GM12878 (cell line): ENCODE measurements around the gene FKBP11. TPM values are rescaled to one million over a fixed set of nuclear protein-coding genes. Genes with fewer than 3 reads are reported as not detected.

Source experiments
- EGR1 ChIP-seq, 2 experiments: IDR thresholded peaks; 1 replicate in 1 of 2; 2 replicates in 1 of 2; pipeline ENCODE4 v1.6.1; 2011 to 2012; ENCODE audit warnings: low read depth in 2 of 2, low read length in 2 of 2, borderline replicate concordance in 1 of 2, mild to moderate bottlenecking in 1 of 2, moderate library complexity in 1 of 2
- FOXM1 ChIP-seq: IDR thresholded peaks from 2 replicates; pipeline ENCODE4 v1.6.1; 2012; ENCODE audit warnings: low read depth, mild to moderate bottlenecking, inconsistent platforms, low read length, moderate library complexity
- HCFC1 ChIP-seq: fragments of 150-350 bp; IDR thresholded peaks from 2 replicates; pipeline ENCODE4 v1.6.1; 2014; ENCODE audit warnings: low read length
- IRF4 ChIP-seq: IDR thresholded peaks from 2 replicates; pipeline ENCODE4 v1.6.1; 2011; ENCODE audit warnings: low read depth, low read length
- NFYB ChIP-seq: IDR thresholded peaks from 2 replicates; pipeline ENCODE4 v1.6.1; 2011; ENCODE audit warnings: low read depth, mild to moderate bottlenecking, low read length, improper control_type of control experiment, moderate library complexity; ENCODE audit not compliant: insufficient read depth
- NR2C2 ChIP-seq: IDR thresholded peaks from 2 replicates; pipeline ENCODE4 v1.6.1; 2011; ENCODE audit warnings: borderline replicate concordance, low read depth; ENCODE audit not compliant: control insufficient read depth, insufficient read length
- WRNIP1 ChIP-seq: IDR thresholded peaks from 2 replicates; pipeline ENCODE4 v1.6.1; 2011; ENCODE audit warnings: low read depth, low read length, improper control_type of control experiment, borderline replicate concordance
- ZSCAN29 ChIP-seq: fragments of 450-650 bp; IDR thresholded peaks from 2 replicates; pipeline ENCODE4 v1.6.1; 2017; ENCODE audit warnings: mild to moderate bottlenecking, moderate library complexity
- polyA plus RNA-seq, 11 experiments: library from polyadenylated mRNA; depleted of rRNA in 4 of 11; unstranded in 6 of 11; stranded (reverse) in 5 of 11; fragments of >200 nt; fragmentation: Nextera tagmentation in 4 of 11; fragmentation: Illumina TruSeq in 1 of 11; extraction: Ambion mirVana in 4 of 11; extraction: Trizol in 1 of 11; gene quantifications; 1 replicate in 1 of 11; 2 replicates in 10 of 11; pipeline versions ENCODE4 v1.2.1 to v1.2.3, GENCODE V29; 2011 to 2016; ENCODE audit warnings: inconsistent platforms in 2 of 11, missing spikeins in 2 of 11, low read depth in 1 of 11
- total RNA-seq, 4 experiments: library from RNA; depleted of rRNA in 3 of 4; stranded (reverse); fragments of >200 nt in 3 of 4; fragmentation: Illumina TruSeq in 1 of 4; extraction: Trizol in 1 of 4; gene quantifications; 2 replicates each; pipeline versions ENCODE4 v1.2.1 to v1.2.3, GENCODE V29; 2013 to 2021
- TF ChIP-seq, protein P1 (sequence below): fragments of 450-650 bp; conservative IDR thresholded peaks from 2 replicates; pipeline ENCODE4 v1.6.1; 2017; ENCODE audit warnings: mild to moderate bottlenecking, moderate library complexity
- TF ChIP-seq, protein P2 (sequence below): fragments of 450-650 bp; IDR thresholded peaks from 2 replicates; pipeline ENCODE4 v1.6.1; 2016; ENCODE audit warnings: mild to moderate bottlenecking, moderate library complexity, borderline replicate concordance
- TF ChIP-seq, protein P3 (sequence below): fragments of 450-650 bp; IDR thresholded peaks from 2 replicates; pipeline ENCODE4 v1.6.1; 2017; ENCODE audit warnings: low read depth, mild to moderate bottlenecking, moderate library complexity
- TF ChIP-seq, protein P4 (sequence below): fragments of 450-650 bp; IDR thresholded peaks from 2 replicates; pipeline ENCODE4 v1.6.1; 2017; ENCODE audit warnings: borderline replicate concordance
- TF ChIP-seq, protein P5 (sequence below): fragments of 150-350 bp; IDR thresholded peaks from 2 replicates; pipeline ENCODE4 v1.6.1; 2014; ENCODE audit warnings: mild to moderate bottlenecking, low read depth, low read length

The FKBP11 gene
- total and polyA plus RNA-seq, 10 of the 15 experiments (the other 5 are each of a cell fraction or from before 2014, with no cell fraction given): 25.0 to 135 (median 56.5) TPM

DNA sequence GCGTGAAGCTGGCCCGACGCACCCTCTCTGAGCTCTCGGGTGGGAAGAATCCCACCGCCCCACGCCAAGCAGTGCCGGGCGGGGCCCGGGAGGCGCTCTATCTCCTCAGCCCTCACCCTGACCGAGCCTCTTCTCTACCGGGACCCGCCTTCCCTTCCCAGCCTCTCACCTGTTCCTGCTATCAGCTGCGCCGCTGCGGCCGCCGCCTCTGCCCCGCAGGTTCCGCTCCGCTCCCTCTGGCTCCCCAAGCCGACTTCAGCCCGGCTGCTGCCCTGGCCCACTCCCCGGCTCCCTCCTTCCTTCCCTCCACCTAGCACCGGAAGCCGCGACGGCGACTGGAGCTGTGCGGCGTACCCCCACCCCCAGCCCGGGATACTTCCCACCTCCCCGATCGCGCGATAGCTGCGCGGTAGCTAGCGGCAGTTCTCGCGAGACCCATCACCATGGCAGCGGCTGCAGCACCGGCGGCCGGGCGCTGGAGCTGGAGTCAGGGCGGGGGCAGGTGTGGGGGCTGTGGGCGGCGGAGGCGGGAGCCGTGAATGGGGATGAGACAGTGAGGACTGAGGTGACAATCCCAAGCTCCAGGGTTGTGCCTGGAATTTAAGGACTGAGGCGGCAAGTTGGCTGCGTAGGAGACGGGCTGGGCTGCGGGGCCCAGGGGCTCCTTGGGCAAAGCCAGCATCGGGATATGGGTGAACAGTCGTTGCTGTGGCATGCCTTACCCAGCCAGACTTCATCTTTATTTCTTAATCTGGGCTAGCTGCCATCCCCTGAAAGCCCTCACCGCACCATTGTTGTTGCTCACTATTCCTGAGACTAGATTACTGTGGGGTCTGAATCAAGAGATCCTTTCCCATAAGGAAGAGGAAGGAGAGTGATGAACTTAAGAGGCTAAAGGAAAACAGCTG lies 32.1 kb upstream of the FKBP11 start, which contains the start of gene ARF3 (continued):
- TF ChIP-seq, protein P1, sequence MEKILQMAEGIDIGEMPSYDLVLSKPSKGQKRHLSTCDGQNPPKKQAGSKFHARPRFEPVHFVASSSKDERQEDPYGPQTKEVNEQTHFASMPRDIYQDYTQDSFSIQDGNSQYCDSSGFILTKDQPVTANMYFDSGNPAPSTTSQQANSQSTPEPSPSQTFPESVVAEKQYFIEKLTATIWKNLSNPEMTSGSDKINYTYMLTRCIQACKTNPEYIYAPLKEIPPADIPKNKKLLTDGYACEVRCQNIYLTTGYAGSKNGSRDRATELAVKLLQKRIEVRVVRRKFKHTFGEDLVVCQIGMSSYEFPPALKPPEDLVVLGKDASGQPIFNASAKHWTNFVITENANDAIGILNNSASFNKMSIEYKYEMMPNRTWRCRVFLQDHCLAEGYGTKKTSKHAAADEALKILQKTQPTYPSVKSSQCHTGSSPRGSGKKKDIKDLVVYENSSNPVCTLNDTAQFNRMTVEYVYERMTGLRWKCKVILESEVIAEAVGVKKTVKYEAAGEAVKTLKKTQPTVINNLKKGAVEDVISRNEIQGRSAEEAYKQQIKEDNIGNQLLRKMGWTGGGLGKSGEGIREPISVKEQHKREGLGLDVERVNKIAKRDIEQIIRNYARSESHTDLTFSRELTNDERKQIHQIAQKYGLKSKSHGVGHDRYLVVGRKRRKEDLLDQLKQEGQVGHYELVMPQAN: peak; percentile 57
- no peak for TF ChIP-seq FOXM1
- TF ChIP-seq, protein P2, sequence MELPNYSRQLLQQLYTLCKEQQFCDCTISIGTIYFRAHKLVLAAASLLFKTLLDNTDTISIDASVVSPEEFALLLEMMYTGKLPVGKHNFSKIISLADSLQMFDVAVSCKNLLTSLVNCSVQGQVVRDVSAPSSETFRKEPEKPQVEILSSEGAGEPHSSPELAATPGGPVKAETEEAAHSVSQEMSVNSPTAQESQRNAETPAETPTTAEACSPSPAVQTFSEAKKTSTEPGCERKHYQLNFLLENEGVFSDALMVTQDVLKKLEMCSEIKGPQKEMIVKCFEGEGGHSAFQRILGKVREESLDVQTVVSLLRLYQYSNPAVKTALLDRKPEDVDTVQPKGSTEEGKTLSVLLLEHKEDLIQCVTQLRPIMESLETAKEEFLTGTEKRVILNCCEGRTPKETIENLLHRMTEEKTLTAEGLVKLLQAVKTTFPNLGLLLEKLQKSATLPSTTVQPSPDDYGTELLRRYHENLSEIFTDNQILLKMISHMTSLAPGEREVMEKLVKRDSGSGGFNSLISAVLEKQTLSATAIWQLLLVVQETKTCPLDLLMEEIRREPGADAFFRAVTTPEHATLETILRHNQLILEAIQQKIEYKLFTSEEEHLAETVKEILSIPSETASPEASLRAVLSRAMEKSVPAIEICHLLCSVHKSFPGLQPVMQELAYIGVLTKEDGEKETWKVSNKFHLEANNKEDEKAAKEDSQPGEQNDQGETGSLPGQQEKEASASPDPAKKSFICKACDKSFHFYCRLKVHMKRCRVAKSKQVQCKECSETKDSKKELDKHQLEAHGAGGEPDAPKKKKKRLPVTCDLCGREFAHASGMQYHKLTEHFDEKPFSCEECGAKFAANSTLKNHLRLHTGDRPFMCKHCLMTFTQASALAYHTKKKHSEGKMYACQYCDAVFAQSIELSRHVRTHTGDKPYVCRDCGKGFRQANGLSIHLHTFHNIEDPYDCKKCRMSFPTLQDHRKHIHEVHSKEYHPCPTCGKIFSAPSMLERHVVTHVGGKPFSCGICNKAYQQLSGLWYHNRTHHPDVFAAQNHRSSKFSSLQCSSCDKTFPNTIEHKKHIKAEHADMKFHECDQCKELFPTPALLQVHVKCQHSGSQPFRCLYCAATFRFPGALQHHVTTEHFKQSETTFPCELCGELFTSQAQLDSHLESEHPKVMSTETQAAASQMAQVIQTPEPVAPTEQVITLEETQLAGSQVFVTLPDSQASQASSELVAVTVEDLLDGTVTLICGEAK: peak; percentile 76; the same call in 1 of the 2 replicates
- TF ChIP-seq, protein P3, sequence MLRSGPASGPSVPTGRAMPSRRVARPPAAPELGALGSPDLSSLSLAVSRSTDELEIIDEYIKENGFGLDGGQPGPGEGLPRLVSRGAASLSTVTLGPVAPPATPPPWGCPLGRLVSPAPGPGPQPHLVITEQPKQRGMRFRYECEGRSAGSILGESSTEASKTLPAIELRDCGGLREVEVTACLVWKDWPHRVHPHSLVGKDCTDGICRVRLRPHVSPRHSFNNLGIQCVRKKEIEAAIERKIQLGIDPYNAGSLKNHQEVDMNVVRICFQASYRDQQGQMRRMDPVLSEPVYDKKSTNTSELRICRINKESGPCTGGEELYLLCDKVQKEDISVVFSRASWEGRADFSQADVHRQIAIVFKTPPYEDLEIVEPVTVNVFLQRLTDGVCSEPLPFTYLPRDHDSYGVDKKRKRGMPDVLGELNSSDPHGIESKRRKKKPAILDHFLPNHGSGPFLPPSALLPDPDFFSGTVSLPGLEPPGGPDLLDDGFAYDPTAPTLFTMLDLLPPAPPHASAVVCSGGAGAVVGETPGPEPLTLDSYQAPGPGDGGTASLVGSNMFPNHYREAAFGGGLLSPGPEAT: no peak
- no peak; the same call in 1 of the 2 replicates for TF ChIP-seq HCFC1
- peak in 1 of 2 experiments; percentile 87; a peak in 2 of 3 replicates for TF ChIP-seq EGR1 (IDR thresholded peaks at IDR 0.05; ENCODE audit: borderline replicate concordance in 1 of 2, low read depth in 2 of 2, low read length in 2 of 2)
- TF ChIP-seq, protein P4, sequence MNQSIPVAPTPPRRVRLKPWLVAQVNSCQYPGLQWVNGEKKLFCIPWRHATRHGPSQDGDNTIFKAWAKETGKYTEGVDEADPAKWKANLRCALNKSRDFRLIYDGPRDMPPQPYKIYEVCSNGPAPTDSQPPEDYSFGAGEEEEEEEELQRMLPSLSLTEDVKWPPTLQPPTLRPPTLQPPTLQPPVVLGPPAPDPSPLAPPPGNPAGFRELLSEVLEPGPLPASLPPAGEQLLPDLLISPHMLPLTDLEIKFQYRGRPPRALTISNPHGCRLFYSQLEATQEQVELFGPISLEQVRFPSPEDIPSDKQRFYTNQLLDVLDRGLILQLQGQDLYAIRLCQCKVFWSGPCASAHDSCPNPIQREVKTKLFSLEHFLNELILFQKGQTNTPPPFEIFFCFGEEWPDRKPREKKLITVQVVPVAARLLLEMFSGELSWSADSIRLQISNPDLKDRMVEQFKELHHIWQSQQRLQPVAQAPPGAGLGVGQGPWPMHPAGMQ: peak; percentile 94
- TF ChIP-seq, protein P5, sequence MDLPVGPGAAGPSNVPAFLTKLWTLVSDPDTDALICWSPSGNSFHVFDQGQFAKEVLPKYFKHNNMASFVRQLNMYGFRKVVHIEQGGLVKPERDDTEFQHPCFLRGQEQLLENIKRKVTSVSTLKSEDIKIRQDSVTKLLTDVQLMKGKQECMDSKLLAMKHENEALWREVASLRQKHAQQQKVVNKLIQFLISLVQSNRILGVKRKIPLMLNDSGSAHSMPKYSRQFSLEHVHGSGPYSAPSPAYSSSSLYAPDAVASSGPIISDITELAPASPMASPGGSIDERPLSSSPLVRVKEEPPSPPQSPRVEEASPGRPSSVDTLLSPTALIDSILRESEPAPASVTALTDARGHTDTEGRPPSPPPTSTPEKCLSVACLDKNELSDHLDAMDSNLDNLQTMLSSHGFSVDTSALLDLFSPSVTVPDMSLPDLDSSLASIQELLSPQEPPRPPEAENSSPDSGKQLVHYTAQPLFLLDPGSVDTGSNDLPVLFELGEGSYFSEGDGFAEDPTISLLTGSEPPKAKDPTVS: no peak
- no peak for TF ChIP-seq WRNIP1
- TF ChIP-seq NR2C2: no peak
- TF ChIP-seq ZSCAN29: no peak
- no peak for TF ChIP-seq IRF4
- no peak for TF ChIP-seq NFYB
